ENCODE data around the gene KAT7.
"Not testable (repeated sequence)": the region's sequence is repeated elsewhere in the genome, so short reads cannot be mapped to it uniquely, and the experiment has no call there.

Gene KAT7

DNA sequence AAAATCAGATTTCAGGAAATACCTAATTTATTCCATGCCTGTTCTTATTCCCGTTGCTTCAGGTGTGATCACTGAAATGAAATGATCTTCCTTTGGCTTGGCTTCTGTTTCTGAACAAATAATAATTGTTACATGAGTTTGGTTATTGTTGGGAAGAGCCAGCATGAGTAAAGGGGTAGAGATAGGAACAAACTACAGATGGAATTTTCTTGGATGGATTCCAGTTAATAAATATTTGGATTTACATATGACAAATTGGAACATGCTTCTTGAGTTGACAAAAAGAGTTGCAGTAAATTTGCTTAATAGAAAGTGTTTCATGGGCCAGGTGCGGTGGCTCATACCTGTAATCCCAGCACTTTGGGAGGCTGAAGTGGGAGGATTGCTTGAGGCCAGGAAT, 31.2 kb downstream of the KAT7 start:
- H3K36me3 ChIP-seq (ENCODE audit: control insufficient read depth, low read depth, low read length) = peaks cover 73% of the 10 kb centered on the region
- no peak overlapping the region for H3K4me3 ChIP-seq (ENCODE audit: low read length)
- H3K9ac ChIP-seq (ENCODE audit: low read length) = no peak overlapping the region
- no peak overlapping the region for H3K27ac ChIP-seq (ENCODE audit: low read length)
- peaks cover 40% of the 10 kb centered on the region for H3K4me1 ChIP-seq (ENCODE audit: control insufficient read depth, low read depth, low read length)
- no peaks in the 10 kb centered on the region for H3K27me3 ChIP-seq (ENCODE audit: control insufficient read depth, insufficient read depth, low read length)
- no peaks in the 10 kb centered on the region for H3K9me3 ChIP-seq (ENCODE audit: control insufficient read depth, low read depth, low read length)

DNA sequence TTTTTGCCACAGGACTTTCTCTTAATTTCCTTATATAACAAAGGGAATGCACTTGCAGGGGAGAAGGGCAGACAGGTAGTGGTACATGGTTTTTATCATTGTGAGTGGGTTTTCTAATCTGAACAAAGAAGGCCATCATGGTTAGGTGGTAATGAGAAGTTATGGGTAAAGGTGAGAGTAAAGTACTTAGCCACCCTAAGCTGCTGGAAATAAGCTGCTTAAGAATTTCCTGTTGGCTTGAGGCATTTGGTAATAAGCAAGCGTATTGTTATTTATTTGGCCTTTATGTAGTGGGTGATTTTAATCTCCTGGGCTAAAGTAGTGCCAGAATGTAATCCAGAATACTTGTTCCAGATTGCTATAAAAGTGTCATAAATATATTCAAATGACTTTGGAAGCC, 32.3 kb downstream of the KAT7 start:
- no peaks in the 10 kb centered on the region for H3K9me3 ChIP-seq (ENCODE audit: control insufficient read depth, low read depth, low read length)
- no peak overlapping the region for H3K9ac ChIP-seq (ENCODE audit: low read length)
- H3K36me3 ChIP-seq (ENCODE audit: control insufficient read depth, low read depth, low read length) = peaks cover 84% of the 10 kb centered on the region
- H3K27me3 ChIP-seq (ENCODE audit: control insufficient read depth, insufficient read depth, low read length) = no peaks in the 10 kb centered on the region
- no peak overlapping the region for H3K27ac ChIP-seq (ENCODE audit: low read length)
- peaks cover 36% of the 10 kb centered on the region for H3K4me1 ChIP-seq (ENCODE audit: control insufficient read depth, low read depth, low read length)
- H3K4me3 ChIP-seq (ENCODE audit: low read length) = no peak overlapping the region

DNA sequence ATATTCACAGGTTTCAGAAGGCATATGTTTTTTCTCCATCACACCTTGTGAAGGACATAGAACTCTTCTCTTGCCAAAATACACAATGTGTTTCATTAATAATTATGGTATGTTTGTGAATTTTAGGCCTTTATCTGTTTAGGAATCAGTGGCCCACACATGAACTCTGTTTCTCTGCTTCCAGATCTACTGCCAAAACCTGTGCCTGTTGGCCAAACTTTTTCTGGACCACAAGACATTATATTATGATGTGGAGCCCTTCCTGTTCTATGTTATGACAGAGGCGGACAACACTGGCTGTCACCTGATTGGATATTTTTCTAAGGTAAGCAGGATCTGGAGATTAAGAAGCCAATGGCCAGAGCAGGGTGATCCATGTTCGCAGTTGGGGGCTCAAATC, 33.0 kb downstream of the KAT7 start:
- no peak overlapping the region for H3K4me3 ChIP-seq (ENCODE audit: low read length)
- no peak overlapping the region for H3K9ac ChIP-seq (ENCODE audit: low read length)
- H3K36me3 ChIP-seq (ENCODE audit: control insufficient read depth, low read depth, low read length) = peaks cover 91% of the 10 kb centered on the region
- no peaks in the 10 kb centered on the region for H3K27me3 ChIP-seq (ENCODE audit: control insufficient read depth, insufficient read depth, low read length)
- H3K27ac ChIP-seq (ENCODE audit: low read length) = no peak overlapping the region
- no peaks in the 10 kb centered on the region for H3K9me3 ChIP-seq (ENCODE audit: control insufficient read depth, low read depth, low read length)
- H3K4me1 ChIP-seq (ENCODE audit: control insufficient read depth, low read depth, low read length) = peaks cover 30% of the 10 kb centered on the region

DNA sequence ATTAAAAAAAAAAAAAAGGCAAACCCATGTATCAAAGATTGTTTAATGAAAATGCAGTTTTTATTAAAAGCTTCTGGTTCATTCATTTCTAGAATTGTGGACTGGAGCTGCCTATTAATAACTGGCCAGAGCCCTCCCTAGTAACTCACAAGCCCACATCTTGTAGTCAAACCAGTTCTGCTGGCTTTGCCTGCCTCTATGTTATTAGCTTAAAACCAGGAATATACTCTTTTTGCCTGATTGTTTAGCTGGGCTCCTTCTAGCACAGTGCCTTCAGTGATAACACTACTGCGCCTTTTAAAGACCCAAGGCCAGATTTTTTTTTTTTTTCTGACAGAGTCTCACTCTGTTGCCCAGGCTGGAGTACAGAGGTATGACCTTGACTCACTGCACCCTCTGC, 33.4 kb downstream of the KAT7 start:
- no peak overlapping the region for H3K9ac ChIP-seq (ENCODE audit: low read length)
- H3K4me1 ChIP-seq (ENCODE audit: control insufficient read depth, low read depth, low read length) = peaks cover 27% of the 10 kb centered on the region
- no peaks in the 10 kb centered on the region for H3K9me3 ChIP-seq (ENCODE audit: control insufficient read depth, low read depth, low read length)
- no peak overlapping the region for H3K27ac ChIP-seq (ENCODE audit: low read length)
- H3K36me3 ChIP-seq (ENCODE audit: control insufficient read depth, low read depth, low read length) = peaks cover 94% of the 10 kb centered on the region
- no peak overlapping the region for H3K4me3 ChIP-seq (ENCODE audit: low read length)
- no peaks in the 10 kb centered on the region for H3K27me3 ChIP-seq (ENCODE audit: control insufficient read depth, insufficient read depth, low read length)

DNA sequence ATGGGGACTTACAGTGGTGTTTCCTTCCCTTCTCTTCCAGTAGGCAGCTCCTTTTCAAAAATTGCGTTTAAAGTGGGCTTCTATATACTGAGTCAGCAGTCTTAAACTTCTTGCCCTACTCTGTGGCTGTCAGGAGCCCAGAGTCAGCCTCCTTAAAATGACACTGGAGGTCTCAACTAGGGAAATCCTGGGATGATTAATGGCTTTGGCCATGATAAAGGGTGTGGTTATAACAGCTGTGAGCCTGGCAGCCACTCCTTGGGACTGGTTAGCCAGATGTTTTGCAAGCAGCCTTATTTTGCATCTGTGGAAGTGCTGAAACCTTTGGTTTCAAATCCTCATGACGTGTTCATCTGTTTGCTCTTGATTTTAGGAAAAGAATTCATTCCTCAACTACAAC, 34.3 kb downstream of the KAT7 start:
- Histone ChIP-seq H3K9me3 (ENCODE audit: control insufficient read depth, low read depth, low read length) (no peaks in the 10 kb centered on the region), H3K4me1 (ENCODE audit: control insufficient read depth, low read depth, low read length) (peaks cover 19% of the 10 kb centered on the region), H3K4me3 (ENCODE audit: low read length) (no peak overlapping the region), H3K36me3 (ENCODE audit: control insufficient read depth, low read depth, low read length) (peaks cover 96% of the 10 kb centered on the region), H3K27me3 (ENCODE audit: control insufficient read depth, insufficient read depth, low read length) (no peaks in the 10 kb centered on the region), H3K9ac (ENCODE audit: low read length) (no peak overlapping the region), H3K27ac (ENCODE audit: low read length) (no peak overlapping the region)

DNA sequence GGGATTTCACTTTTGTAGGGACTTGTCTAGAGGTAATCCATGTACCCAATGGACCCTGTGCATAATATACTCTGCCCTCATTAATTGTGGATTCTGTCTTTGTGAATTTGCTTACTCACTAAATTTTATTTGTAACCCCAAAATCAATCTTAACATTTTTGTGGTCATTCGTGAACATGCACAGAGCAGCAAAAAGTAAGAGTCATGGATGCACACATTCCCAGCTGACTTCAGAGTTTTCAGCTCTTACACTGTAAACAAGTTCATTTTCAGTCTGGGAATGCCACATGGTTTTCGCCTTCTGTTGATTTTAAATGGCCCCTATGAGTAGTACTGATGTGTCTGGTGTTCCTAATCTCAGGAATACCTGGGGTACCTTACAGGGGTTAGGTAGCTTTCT, 35.1 kb downstream of the KAT7 start:
- peaks cover 95% of the 10 kb centered on the region for H3K36me3 ChIP-seq (ENCODE audit: control insufficient read depth, low read depth, low read length)
- no peak overlapping the region for H3K4me3 ChIP-seq (ENCODE audit: low read length)
- no peaks in the 10 kb centered on the region for H3K9me3 ChIP-seq (ENCODE audit: control insufficient read depth, low read depth, low read length)
- H3K4me1 ChIP-seq (ENCODE audit: control insufficient read depth, low read depth, low read length) = peaks cover 15% of the 10 kb centered on the region
- no peaks in the 10 kb centered on the region for H3K27me3 ChIP-seq (ENCODE audit: control insufficient read depth, insufficient read depth, low read length)
- H3K27ac ChIP-seq (ENCODE audit: low read length) = no peak overlapping the region
- no peak overlapping the region for H3K9ac ChIP-seq (ENCODE audit: low read length)

DNA sequence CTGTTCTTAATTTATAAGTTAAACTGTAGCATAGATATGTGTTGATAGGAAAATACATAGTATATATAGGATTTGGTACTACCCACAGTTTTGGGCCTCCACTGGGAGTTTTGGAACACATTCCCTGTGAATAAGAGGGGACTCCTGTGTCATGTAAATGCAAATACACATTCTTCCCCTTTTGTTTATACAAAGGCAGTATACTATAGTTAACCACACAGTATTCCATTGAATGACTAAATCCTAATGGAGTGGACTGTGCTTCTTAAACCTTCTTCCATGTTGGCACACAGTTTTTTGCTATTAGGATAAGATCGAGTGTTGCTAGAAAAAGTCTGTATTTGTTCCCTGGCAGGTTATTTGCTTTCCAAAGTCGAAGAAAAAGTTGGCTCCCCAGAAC, 37.2 kb downstream of the KAT7 start:
- Histone ChIP-seq H3K9me3 (ENCODE audit: control insufficient read depth, low read depth, low read length) (no peaks in the 10 kb centered on the region), H3K9ac (ENCODE audit: low read length) (no peak overlapping the region), H3K27me3 (ENCODE audit: control insufficient read depth, insufficient read depth, low read length) (no peaks in the 10 kb centered on the region), H3K4me1 (ENCODE audit: control insufficient read depth, low read depth, low read length) (peaks cover 8% of the 10 kb centered on the region), H3K4me3 (ENCODE audit: low read length) (no peak overlapping the region), H3K27ac (ENCODE audit: low read length) (no peak overlapping the region), H3K36me3 (ENCODE audit: control insufficient read depth, low read depth, low read length) (peaks cover 93% of the 10 kb centered on the region)

DNA sequence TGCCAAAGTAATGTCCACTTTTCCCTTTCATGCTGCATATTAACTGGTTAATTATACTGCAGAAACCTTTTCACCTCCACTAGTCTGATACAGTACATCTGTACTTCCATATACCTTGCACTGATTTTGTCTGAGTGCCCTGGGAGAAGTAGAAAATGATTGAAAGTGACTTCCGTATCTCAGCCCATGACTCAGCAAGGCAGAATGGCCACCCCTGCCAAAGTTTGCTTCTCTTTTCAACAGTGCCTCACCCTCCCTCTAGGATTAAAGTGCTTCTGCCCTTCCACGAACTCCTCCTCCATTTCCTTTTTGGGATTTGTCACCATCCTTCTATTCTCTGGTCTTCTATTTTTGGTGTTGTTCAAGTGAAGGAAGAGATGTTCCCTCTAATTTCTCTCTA, 39.8 kb downstream of the KAT7 start:
- not testable (repeated sequence) for H3K4me3 ChIP-seq (ENCODE audit: low read length); H3K9me3 ChIP-seq (ENCODE audit: control insufficient read depth, low read depth, low read length); H3K27ac ChIP-seq (ENCODE audit: low read length); H3K9ac ChIP-seq (ENCODE audit: low read length); H3K27me3 ChIP-seq (ENCODE audit: control insufficient read depth, insufficient read depth, low read length); H3K4me1 ChIP-seq (ENCODE audit: control insufficient read depth, low read depth, low read length)
- H3K36me3 ChIP-seq (ENCODE audit: control insufficient read depth, low read depth, low read length) = peaks cover 79% of the 10 kb centered on the region

DNA sequence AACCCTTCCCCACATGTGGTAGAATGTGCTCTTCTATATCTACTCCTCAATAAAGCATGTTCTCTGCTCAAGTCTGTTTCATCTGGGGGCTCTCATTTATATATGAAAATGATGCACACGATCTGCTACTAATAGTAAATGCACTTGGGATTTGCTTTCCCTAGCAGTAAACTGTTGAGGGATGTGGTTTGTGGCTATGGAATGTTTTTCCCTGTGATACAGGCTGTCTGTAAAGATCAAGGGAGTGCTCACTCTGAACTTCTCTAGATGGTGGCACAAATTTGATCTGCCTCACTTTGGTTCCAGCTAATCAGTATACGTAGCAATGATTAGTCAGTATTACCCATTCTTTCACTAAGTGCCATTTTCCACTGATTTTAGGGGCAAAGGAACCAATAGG, 40.5 kb downstream of the KAT7 start:
- Histone ChIP-seq H3K36me3 (ENCODE audit: control insufficient read depth, low read depth, low read length) (peaks cover 79% of the 10 kb centered on the region), H3K27ac (ENCODE audit: low read length) (no peak overlapping the region), H3K4me1 (ENCODE audit: control insufficient read depth, low read depth, low read length) (peaks cover 6% of the 10 kb centered on the region), H3K4me3 (ENCODE audit: low read length) (no peak overlapping the region), H3K9me3 (ENCODE audit: control insufficient read depth, low read depth, low read length) (no peaks in the 10 kb centered on the region), H3K27me3 (ENCODE audit: control insufficient read depth, insufficient read depth, low read length) (no peaks in the 10 kb centered on the region), H3K9ac (ENCODE audit: low read length) (no peak overlapping the region)

DNA sequence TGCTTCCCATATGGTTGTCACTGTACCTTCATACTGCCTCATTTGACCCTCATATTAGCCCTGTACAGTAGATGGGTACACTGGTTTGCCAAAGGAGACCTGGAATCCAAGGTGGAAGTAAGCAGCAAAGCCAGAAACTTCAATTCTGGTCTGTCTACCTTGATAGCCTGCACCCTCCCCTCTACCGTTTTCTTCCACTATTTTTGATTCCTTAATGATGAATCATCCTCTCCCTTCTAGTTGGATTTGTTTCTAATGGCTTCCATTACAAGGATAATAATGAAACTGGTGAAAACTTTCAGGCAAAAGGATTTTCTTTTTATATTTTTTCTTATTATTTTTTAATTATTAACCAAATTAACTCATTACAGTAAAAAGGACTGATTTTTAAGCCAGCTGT, 42.1 kb downstream of the KAT7 start:
- no peaks in the 10 kb centered on the region for H3K4me1 ChIP-seq (ENCODE audit: control insufficient read depth, low read depth, low read length)
- H3K36me3 ChIP-seq (ENCODE audit: control insufficient read depth, low read depth, low read length) = peaks cover 69% of the 10 kb centered on the region
- no peak overlapping the region for H3K27ac ChIP-seq (ENCODE audit: low read length)
- H3K9ac ChIP-seq (ENCODE audit: low read length) = no peak overlapping the region
- H3K27me3 ChIP-seq (ENCODE audit: control insufficient read depth, insufficient read depth, low read length) = no peaks in the 10 kb centered on the region
- no peak overlapping the region for H3K4me3 ChIP-seq (ENCODE audit: low read length)
- H3K9me3 ChIP-seq (ENCODE audit: control insufficient read depth, low read depth, low read length) = no peaks in the 10 kb centered on the region

DNA sequence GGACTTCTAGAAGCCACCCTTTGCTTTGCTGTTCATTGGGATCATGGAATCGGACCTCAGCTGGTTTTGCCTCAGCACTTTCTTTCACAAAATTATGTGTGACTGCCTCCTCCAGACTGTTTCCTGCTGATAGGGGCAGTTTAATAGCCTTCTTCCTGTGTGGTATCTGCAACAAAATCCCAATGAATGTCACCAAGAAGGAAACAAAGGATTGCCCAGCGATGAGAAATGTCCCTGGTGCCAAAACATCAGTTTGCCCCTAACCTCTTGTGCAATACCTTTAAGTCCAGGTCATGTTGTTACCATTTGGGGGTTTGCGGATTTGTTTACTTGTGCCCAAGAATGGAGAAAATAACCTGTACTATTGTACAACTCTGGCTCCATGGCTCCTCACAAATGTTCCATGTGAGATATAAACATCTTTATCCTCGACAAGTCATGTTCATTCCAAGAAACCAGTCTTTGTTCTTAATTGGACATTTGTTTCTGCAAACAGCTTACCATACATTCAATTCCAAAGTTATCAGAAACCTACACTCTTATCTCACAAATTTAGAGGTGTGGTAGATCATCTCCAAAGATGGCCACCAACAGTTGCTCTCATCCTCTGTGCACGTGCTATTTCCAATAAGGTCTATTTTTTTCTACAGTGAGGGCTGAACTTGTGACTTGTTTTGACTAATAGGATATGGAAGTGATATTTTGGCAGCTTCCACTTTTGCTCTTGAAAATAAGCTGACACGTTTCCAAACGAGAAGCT, 44.5 kb downstream of the KAT7 start:
- H3K27me3 ChIP-seq (ENCODE audit: control insufficient read depth, insufficient read depth, low read length) = no peaks in the 10 kb centered on the region
- H3K4me3 ChIP-seq (ENCODE audit: low read length) = no peak overlapping the region
- H3K4me1 ChIP-seq (ENCODE audit: control insufficient read depth, low read depth, low read length) = no peaks in the 10 kb centered on the region
- no peak overlapping the region for H3K9ac ChIP-seq (ENCODE audit: low read length)
- H3K27ac ChIP-seq (ENCODE audit: low read length) = no peak overlapping the region
- no peaks in the 10 kb centered on the region for H3K9me3 ChIP-seq (ENCODE audit: control insufficient read depth, low read depth, low read length)
- H3K36me3 ChIP-seq (ENCODE audit: control insufficient read depth, low read depth, low read length) = peaks cover 46% of the 10 kb centered on the region

DNA sequence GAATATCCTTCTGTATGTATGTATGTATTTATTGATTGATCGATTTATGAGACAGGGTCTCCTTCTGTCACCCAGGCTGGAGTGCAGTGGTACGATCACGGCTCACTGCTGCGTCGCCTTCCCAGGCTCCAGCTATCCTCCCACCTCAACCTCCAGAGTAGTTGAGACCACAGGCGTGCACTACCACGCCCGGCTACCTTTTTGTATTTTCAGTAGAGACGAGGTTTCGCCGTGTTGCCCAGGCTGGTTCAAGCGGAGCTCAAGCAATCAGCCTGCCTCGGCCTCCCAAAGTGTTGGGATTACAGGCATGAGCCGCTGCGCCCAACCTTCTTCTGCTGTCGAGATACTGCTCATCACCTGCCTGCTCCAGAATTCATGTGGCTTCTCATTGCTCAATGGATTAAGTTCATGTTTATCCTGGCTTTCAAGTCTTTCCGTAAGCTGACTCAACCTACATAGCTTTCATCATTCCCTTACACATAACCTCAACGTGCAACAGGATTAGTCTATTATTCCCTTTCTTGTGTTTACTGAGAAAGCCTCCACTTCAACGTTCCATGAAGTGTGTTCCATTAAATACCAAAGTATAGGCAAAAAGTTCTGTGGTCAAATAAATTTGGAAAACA, 45.8 kb downstream of the KAT7 start:
- H3K9me3 ChIP-seq (ENCODE audit: control insufficient read depth, low read depth, low read length) = no peaks in the 10 kb centered on the region
- H3K4me1 ChIP-seq (ENCODE audit: control insufficient read depth, low read depth, low read length) = no peaks in the 10 kb centered on the region
- H3K27ac ChIP-seq (ENCODE audit: low read length) = no peak overlapping the region
- H3K36me3 ChIP-seq (ENCODE audit: control insufficient read depth, low read depth, low read length) = peaks cover 34% of the 10 kb centered on the region
- no peaks in the 10 kb centered on the region for H3K27me3 ChIP-seq (ENCODE audit: control insufficient read depth, insufficient read depth, low read length)
- H3K9ac ChIP-seq (ENCODE audit: low read length) = no peak overlapping the region
- H3K4me3 ChIP-seq (ENCODE audit: low read length) = no peak overlapping the region

Measured in iPS-18a (cell line).